Nephron progenitor cell (in vitro differentiated cells): ENCODE measurements around the gene RND2.

ENCODE experiments used
- DNase-seq: peaks from one replicate; pipeline ENCODE4 v3.0.0; 2021
- H3K27ac Mint-ChIP-seq: 2 replicates; pipeline ENCODE4 v1.8.0; 2021; ENCODE audit warnings: mild to moderate bottlenecking, moderate library complexity, mixed read lengths
- H3K27me3 Mint-ChIP-seq: 2 replicates; pipeline ENCODE4 v1.8.0; 2021; ENCODE audit warnings: mild to moderate bottlenecking, low read depth, mixed read lengths; ENCODE audit not compliant: poor library complexity
- H3K36me3 Mint-ChIP-seq: 2 replicates; pipeline ENCODE4 v1.8.0; 2021; ENCODE audit warnings: low read depth, mixed read lengths
- H3K4me1 Mint-ChIP-seq: 2 replicates; pipeline ENCODE4 v1.8.0; 2021; ENCODE audit warnings: mixed read lengths
- H3K4me3 Mint-ChIP-seq: 2 replicates; pipeline ENCODE4 v1.8.0; 2021; ENCODE audit warnings: mild to moderate bottlenecking, moderate library complexity, mixed read lengths
- H3K9me3 Mint-ChIP-seq: 2 replicates; pipeline ENCODE4 v1.8.0; 2021; ENCODE audit warnings: mild to moderate bottlenecking, moderate library complexity, mixed read lengths
- CTCF ChIP-seq: fragments of 200-600 bp; sonication (generic); IDR thresholded peaks from 2 replicates; pipeline ENCODE4 v1.5.0; 2021; ENCODE audit warnings: antibody characterized with exemption

RND2 gene

GRCh38 chr17:43020789-43021740 is 4.0 kb upstream of the RND2 start:
- Mint-ChIP-seq H3K36me3 (peaks cover 8% of the 10 kb centered on the region), H3K27ac (peak overlapping the region; percentile 87), H3K27me3 (peaks cover 2% of the 10 kb centered on the region), H3K4me3 (peak overlapping the region; percentile 95), H3K9me3 (no peaks in the 10 kb centered on the region), H3K4me1 (peaks cover 55% of the 10 kb centered on the region)
- DNase-seq: peak; percentile 54
- no peak for TF ChIP-seq CTCF

- Mint-ChIP-seq H3K4me3 (peak within 1 kb of the TSS; percentile 95), H3K27ac (peak within 1 kb of the TSS; percentile 87), H3K36me3 (peaks cover 8% of the 10 kb centered on the region), H3K27me3 (no peaks in the 10 kb centered on the region), H3K9me3 (no peaks in the 10 kb centered on the region), H3K4me1 (peaks cover 56% of the 10 kb centered on the region)
- peak; percentile 87 for DNase-seq
- no peak for TF ChIP-seq CTCF
Observed at GRCh38 chr17:43021741-43022512, 3.1 kb upstream of the RND2 start, which contains the start of gene VAT1. Gene VAT1 (minus strand): TSS chr17:43022385. CDS start chr17:43022322, 63 bp downstream.

- H3K36me3 Mint-ChIP-seq: no peaks in the 10 kb centered on the region
- peak overlapping the region; percentile 92 for H3K4me3 Mint-ChIP-seq
- TF ChIP-seq CTCF: no peak
- no peaks in the 10 kb centered on the region for H3K27me3 Mint-ChIP-seq
- DNase-seq: no peak
- no peaks in the 10 kb centered on the region for H3K9me3 Mint-ChIP-seq
- no peak overlapping the region for H3K27ac Mint-ChIP-seq
- peaks cover 61% of the 10 kb centered on the region for H3K4me1 Mint-ChIP-seq
Observed at GRCh38 chr17:43025290-43025657, 243 bp downstream of the RND2 start.

- H3K27me3 Mint-ChIP-seq: no peaks in the 10 kb centered on the region
- H3K9me3 Mint-ChIP-seq: no peaks in the 10 kb centered on the region
- peaks cover 61% of the 10 kb centered on the region for H3K4me1 Mint-ChIP-seq
- peak overlapping the region; percentile 92 for H3K4me3 Mint-ChIP-seq
- no peak overlapping the region for H3K27ac Mint-ChIP-seq
- no peak for TF ChIP-seq CTCF
- no peak for DNase-seq
- H3K36me3 Mint-ChIP-seq: no peaks in the 10 kb centered on the region
Observed at GRCh38 chr17:43025766-43026537, 921 bp downstream of the RND2 start.

- Mint-ChIP-seq H3K27me3 (no peaks in the 10 kb centered on the region), H3K9me3 (no peaks in the 10 kb centered on the region), H3K27ac (no peak overlapping the region), H3K36me3 (no peaks in the 10 kb centered on the region), H3K4me3 (peak overlapping the region; percentile 65), H3K4me1 (peaks cover 60% of the 10 kb centered on the region)
- TF ChIP-seq CTCF: no peak
- no peak for DNase-seq
Observed at GRCh38 chr17:43026595-43026994, 1.6 kb downstream of the RND2 start.
